COR-L47 (cell line): Measurements from ENCODE around the gene RHOB.
"Not testable (repeated sequence)": the region's sequence is repeated elsewhere in the genome, so short reads cannot be mapped to it uniquely, and the experiment has no call there.

Experiments
- DNase-seq: peaks from one replicate; lab custom pipeline; 2025; lab: John Stamatoyannopoulos, UW

RHOB gene

DNA sequence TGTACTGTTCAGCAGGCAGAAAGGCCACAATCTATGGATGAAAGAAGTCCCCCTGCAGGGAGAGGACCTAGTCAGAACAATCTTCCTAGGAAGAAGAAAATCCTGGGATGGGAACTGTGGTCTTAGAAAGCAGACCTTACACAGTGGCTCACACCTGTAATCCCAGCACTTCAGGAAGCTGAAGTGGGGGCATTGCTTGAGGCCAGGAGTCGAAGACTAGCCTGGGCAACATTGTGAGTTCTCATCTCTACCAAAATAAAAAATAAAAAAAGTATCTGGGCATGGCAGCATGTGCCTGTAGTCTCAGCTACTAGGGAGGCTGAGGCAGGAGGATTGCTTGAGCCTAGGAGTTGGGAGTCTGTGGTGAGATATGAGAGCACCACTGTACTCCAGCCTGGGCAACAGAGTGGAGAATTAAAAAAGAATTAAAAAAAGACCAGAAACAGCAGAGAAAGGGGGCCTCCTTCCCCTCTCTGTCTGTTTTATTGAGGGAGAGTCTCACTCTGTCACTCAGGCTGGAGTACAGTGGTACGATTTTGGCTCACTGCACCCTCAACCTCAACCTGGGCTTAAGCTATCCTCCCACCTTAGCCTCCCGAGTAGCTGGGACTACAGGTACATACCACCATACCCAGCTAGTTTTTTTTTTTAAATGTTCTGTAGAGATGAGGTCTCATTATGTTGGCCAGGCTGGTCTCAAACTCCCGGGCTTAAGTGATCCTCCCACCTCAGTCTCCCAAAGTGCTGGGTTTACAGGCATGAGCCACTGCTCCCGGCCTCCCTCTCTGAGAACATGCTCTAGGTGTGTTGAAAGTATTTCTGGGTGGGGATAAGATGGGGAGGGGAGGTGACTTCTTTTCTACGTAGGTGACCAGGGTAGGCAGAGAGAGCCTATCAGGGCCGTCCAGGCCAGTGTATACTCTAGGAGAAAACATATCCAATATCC is 7.4 kb downstream of the RHOB start:
- DNase-seq = no peak

DNA sequence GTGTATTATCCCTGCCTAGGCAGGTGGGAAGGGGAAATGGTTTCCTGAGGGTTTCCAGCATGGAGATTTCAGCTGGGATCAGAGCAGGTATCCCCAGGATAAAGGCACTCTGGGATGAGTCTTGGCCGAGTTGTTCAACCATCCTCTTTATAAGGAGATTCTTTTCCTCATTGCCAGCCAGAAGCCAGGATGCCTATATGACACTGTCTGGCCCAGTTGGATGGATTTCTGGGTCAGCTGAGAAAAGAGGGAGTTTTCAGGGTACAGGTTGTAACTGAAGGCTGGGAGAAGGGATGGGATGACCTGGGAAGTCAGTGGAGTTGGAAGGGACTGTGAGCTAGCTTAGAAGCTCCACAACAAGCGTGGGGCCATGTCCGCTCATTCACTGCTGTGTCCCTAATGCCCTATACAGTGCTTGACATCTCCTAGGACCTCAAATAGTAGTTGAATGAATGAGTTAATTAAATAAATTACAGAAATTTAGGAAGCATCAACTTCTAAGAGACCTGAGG is 8.3 kb downstream of the RHOB start:
- no peak for DNase-seq

DNA sequence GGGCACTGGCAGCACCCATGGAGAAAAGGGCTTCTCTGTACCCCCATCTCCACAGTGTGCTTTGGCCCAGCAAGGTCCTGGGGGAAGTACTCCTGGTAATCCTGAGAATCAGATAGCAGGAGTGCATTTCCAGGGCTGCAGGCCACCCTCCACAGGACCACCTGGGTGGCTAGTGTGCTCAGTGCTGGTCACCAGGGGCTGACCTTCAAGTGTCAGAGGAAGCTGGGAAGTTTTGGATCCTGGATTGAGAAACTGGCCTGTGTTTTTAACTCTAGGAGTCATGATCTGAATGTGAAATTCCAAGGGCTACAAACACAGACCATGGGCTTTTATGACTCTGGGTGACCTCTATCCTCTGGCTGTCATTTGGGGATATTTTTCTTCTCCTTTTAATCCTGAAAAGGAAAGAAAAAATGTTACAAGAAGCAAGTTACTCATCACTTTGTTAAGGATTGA is 9.3 kb downstream of the RHOB start:
- DNase-seq = no peak

- no peak for DNase-seq
Measured at GRCh38 chr2:20456636-20457426, 10.0 kb downstream of the RHOB start.

GRCh38 chr2:20457661-20458630 is 11.1 kb downstream of the RHOB start:
- DNase-seq = no peak

DNA sequence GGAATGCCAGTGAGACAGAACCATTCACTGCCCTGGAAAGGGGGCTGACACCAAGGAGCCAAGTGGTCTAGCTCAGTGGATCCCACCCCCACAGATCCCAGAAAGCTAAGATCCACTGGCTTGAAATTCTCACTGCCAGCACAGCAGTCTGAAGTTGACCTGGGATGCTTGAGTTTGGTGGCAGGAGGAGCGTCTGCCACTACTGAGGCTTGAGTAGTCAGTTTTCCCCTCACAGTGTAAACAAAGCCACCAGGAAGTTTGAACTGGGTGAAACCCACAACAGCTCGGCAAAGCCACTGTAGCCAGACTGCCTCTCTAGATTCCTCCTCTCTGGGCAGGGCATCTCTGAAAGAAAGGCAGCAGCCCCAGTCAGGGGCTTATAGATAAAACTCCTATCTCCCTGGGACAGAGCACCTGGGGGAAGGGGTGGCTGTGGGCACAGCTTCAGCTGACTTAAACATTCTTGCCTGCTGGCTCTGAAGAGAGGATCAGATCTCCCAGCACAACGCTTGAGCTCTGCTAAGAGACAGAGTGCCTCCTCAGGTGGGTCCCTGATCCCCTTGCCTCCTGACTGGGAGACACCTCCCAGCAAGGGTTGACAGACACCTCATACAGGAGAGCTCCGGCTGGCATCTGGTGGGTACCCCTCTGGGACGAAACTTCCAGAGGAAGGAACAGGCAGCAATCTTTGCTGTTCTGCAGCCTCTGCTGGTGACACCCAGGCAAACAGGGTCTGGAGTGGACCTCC is 12.0 kb downstream of the RHOB start:
- DNase-seq = not testable (repeated sequence)

- DNase-seq = peak; percentile 84
Measured at GRCh38 chr2:20465716-20466394, 19.0 kb downstream of the RHOB start.

DNA sequence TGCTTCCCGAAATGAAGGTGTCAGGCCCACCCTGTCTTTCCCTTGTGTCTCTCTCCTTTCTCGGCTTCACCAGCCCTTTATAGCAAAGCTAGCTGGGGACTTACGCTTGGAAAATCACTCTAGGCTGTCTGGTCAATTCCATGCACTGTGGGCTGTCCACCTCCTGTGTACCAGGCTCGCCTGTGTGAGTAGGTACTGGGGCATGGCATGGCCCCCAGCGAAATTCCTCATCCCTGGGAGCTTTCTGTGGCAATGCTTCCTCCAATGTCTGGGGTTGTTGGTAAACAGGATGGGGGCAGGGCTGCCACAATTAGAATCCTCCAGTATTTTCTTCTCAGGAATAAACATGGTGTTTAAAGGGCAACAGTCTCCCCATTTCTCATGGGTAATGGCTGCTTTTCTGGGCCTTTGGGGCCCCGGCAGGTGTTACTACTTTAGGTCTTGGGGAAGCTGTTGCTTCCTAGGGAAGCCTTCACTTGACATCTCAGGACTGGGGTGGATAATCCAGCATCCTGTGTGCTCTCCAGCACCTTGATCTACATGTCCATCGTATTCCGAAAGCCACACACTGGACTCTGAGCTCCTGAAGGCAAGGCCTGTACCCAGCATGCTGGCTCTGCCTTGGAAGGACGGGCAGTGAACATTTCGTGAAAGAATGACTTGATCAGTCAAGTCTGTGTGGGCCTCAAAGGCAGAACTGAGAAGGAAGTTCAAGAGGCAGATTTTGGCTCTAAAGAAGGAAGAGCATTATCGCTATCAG is 21.1 kb downstream of the RHOB start:
- DNase-seq = no peak

DNA sequence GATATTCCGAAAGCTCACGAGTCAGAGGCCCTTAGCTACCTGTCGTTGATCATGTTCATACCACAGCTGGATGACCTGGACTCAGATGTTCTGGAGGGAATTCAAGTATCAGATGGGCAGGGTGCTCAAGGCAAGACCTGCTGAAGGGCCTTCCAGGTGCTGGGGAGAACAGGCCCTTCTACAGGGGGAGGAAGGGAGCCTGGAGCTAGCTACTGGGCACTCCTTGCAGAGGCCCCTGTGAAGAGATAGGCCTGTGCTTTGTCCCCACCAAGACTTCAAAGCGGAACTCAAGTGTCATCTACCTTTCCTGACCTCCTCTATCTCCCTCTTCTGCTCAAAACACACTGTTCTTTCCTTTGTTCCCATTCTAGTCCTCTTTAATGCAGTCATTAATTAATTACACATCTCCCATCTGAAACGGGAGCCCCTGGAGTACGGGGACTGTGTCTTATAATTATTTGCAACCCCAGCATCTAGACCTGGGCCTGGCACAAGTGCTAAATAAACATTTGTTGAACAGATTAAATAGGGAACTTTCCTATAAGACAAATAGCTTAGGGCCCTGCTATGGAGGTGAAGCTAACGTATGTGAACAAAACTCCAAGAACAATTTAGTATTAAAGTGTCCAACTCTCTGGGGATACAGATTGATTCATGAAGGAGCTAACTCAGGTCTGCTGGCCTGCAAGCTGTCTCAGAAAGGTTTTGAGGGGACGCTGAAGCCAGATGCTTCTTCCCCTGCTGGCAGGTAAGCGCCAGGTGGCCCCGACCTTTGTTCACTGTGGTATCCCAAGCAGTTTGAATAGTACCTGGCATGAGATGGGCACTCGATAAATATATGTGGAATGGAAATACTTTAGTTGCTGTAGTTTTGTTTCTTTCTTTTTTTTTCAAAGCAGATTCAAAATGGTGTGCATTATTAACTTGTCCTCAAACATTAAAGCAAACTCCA is 22.0 kb downstream of the RHOB start:
- no peak for DNase-seq

DNA sequence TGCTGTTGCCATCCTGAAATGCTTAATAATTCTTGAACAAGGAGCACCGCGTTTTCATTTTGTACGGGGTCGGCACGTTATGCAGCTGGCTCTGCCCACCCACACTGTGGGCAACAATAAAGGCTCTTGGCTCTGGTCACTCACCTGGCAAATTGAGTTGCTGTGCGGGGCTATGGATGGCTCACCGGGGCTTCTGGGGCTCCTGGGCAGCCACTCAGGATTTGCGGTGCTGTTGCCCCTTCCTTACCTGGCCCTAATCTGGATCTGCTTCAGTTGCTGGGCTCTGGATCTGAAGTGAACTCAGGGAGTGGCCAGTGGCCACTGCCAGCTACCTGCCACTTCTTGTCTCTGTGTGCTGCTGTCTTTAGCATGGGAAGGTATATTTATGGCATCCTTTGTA is 22.7 kb downstream of the RHOB start:
- no peak for DNase-seq

- no peak for DNase-seq
Measured at GRCh38 chr2:20470211-20470610, 23.3 kb downstream of the RHOB start.

GRCh38 chr2:20471148-20471547 is 24.3 kb downstream of the RHOB start:
- DNase-seq = no peak

GRCh38 chr2:20471902-20472559 is 25.2 kb downstream of the RHOB start:
- no peak for DNase-seq

GRCh38 chr2:20472569-20472968 is 25.7 kb downstream of the RHOB start:
- no peak for DNase-seq

- DNase-seq = no peak
Measured at GRCh38 chr2:20473128-20473527, 26.3 kb downstream of the RHOB start.

- DNase-seq = no peak
Measured at GRCh38 chr2:20474757-20475566, 28.1 kb downstream of the RHOB start.

DNA sequence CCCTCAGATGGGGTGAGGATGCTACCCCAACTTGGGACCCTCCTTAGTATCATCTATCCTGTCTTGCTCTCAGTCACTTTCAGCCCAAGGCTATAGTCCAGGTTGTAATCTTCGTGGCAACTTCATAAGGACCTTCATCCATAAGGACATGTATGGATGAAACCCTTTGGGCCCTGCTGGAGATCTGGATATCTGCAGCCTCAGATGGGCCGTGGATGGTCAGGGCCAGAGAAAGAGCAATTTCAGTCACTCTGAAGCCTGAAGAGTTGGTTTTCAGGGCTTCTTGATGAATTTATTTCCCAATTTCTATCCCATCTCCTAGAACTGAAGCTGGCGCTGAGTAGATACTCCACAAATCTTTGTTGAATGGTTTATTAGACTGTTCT is 28.7 kb downstream of the RHOB start:
- no peak for DNase-seq
